GM23248 (cell line): ENCODE data around the gene CD93.

Experiments
- EZH2 ChIP-seq: fragments of 200-600 bp; sonication (generic); IDR thresholded peaks from 2 replicates; pipeline ENCODE4 v1.6.1; 2018; ENCODE audit warnings: antibody characterized with exemption, mild to moderate bottlenecking; ENCODE audit not compliant: insufficient read depth, poor library complexity, severe bottlenecking
- EZH2phosphoT487 ChIP-seq: fragments of 200-600 bp; sonication (generic); IDR thresholded peaks from 2 replicates; pipeline ENCODE4 v1.6.1; 2018; ENCODE audit warnings: antibody characterized with exemption, moderate library complexity, mild to moderate bottlenecking, low read depth; ENCODE audit not compliant: insufficient read depth

DNA sequence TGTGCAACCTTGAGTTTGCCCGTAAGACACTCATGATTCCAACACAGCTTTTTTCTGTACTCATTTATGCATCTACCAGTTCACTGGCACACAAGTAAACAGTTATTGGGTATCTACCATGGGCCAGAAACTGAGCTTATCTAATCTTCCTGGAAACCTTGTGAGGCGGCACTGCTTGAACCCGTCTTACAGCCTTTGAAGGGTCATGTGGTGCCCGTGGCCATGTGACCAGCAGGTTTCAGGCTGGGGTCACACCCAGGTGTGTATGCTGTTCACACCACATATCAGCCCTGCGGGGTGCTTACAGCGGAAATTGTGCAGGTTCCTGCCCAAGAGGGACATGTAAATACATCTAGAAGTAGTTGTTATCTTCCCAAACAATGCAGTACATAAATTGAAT, 42.7 kb downstream of the CD93 start:
- TF ChIP-seq EZH2 (no peak), EZH2phosphoT487 (no peak)
